CD14-positive monocyte (primary cell): ENCODE measurements around the gene CECR2. TPM values are rescaled to one million over a fixed set of nuclear protein-coding genes. Genes with fewer than 3 reads are reported as not detected.
"Not testable (repeated sequence)": the region's sequence is repeated elsewhere in the genome, so short reads cannot be mapped to it uniquely, and the experiment has no call there.

Source experiments
- DNase-seq, 3 donors: peaks; one replicate each; pipeline ENCODE4 v3.0.0-alpha.2; 2011 to 2022
- H2AFZ ChIP-seq: 2 replicates; pipeline ENCODE4 v1.6.0; 2012; ENCODE audit warnings: mild to moderate bottlenecking, low read depth, low read length, inconsistent platforms; ENCODE audit not compliant: insufficient read depth, poor library complexity, severe bottlenecking
- H3K27ac ChIP-seq, 2 donors: 1 replicate in 1 of 2; 2 replicates in 1 of 2; pipeline ENCODE4 v1.5.1; 2012 to 2013; ENCODE audit warnings: low read length in 2 of 2, control low read depth in 1 of 2, inconsistent platforms in 1 of 2, low read depth in 1 of 2, mild to moderate bottlenecking in 1 of 2
- H3K27me3 ChIP-seq, 2 donors: one replicate each; pipeline versions ENCODE4 v1.6.0 to v1.6.1; 2011 to 2013; ENCODE audit warnings: low read length in 2 of 2; ENCODE audit not compliant: control insufficient read depth in 2 of 2, insufficient read depth in 2 of 2
- H3K36me3 ChIP-seq, 2 donors: replicated peaks in 1 of 2; 1 replicate in 1 of 2; 2 replicates in 1 of 2; pipeline versions ENCODE4 v1.5.1 to v1.6.1; 2012 to 2013; ENCODE audit warnings: low read length in 2 of 2, control low read depth in 1 of 2, inconsistent platforms in 1 of 2, mild to moderate bottlenecking in 1 of 2; ENCODE audit not compliant: insufficient read depth in 2 of 2, control insufficient read depth in 1 of 2
- H3K4me1 ChIP-seq, 2 donors: 1 replicate in 1 of 2; 2 replicates in 1 of 2; pipeline versions ENCODE4 v1.5.1 to v1.6.1; 2012 to 2013; ENCODE audit warnings: low read length in 2 of 2, control low read depth in 1 of 2, inconsistent platforms in 1 of 2, mild to moderate bottlenecking in 1 of 2, moderate library complexity in 1 of 2; ENCODE audit not compliant: insufficient read depth in 2 of 2, control insufficient read depth in 1 of 2
- H3K4me2 ChIP-seq: replicated peaks from 2 replicates; pipeline ENCODE3; 2012; ENCODE audit warnings: low read length, moderate library complexity, mild to moderate bottlenecking; ENCODE audit not compliant: poor library complexity, severe bottlenecking; ENCODE audit errors: extremely low read depth
- H3K4me3 ChIP-seq, 3 experiments: fragments of 200-600 bp in 1 of 3; sonication (generic) in 1 of 3; replicated peaks in 1 of 3; 1 replicate in 2 of 3; 2 replicates in 1 of 3; pipeline ENCODE4 v1.5.1; 2011 to 2013; ENCODE audit warnings: low read length in 3 of 3, mild to moderate bottlenecking in 3 of 3, control low read depth in 2 of 3, low read depth in 2 of 3, inconsistent platforms in 1 of 3, moderate library complexity in 1 of 3
- H3K79me2 ChIP-seq: 2 replicates; pipeline ENCODE4 v1.6.0; 2012; ENCODE audit warnings: mild to moderate bottlenecking, control low read depth, inconsistent platforms, low read length, moderate library complexity; ENCODE audit not compliant: insufficient read depth
- H3K9ac ChIP-seq: 2 replicates; pipeline ENCODE4 v1.6.0; 2017; ENCODE audit warnings: low read length, mild to moderate bottlenecking; ENCODE audit not compliant: insufficient read depth, poor library complexity, severe bottlenecking
- H3K9me3 ChIP-seq, 2 donors: replicated peaks in 1 of 2; 1 replicate in 1 of 2; 2 replicates in 1 of 2; pipeline versions ENCODE4 v1.5.1 to v1.6.1; 2012 to 2013; ENCODE audit warnings: low read length in 2 of 2, control low read depth in 1 of 2; ENCODE audit not compliant: control insufficient read depth in 1 of 2, insufficient read depth in 1 of 2
- H4K20me1 ChIP-seq: 2 replicates; pipeline ENCODE4 v1.6.0; 2012; ENCODE audit warnings: mild to moderate bottlenecking, low read length, control low read depth, moderate library complexity; ENCODE audit not compliant: insufficient read depth
- H3K27ac Mint-ChIP-seq, 7 donors: one replicate each; pipeline ENCODE4 v1.8.0; 2020; ENCODE audit warnings: mild to moderate bottlenecking in 7 of 7, mixed read lengths in 7 of 7, moderate library complexity in 6 of 7, inconsistent platforms in 2 of 7
- H3K27me3 Mint-ChIP-seq, 3 donors: one replicate each; pipeline ENCODE4 v1.8.0; 2021 to 2022; ENCODE audit warnings: low read depth in 3 of 3, mild to moderate bottlenecking in 3 of 3, mixed read lengths in 3 of 3, moderate library complexity in 3 of 3, inconsistent platforms in 1 of 3
- H3K36me3 Mint-ChIP-seq, 2 donors: one replicate each; pipeline ENCODE4 v1.8.0; 2020; ENCODE audit warnings: mixed read lengths in 2 of 2, inconsistent platforms in 1 of 2, mild to moderate bottlenecking in 1 of 2
- H3K4me1 Mint-ChIP-seq: one replicate; pipeline ENCODE4 v1.8.0; 2020; ENCODE audit warnings: mild to moderate bottlenecking, mixed read lengths
- H3K4me3 Mint-ChIP-seq, 2 donors: one replicate each; pipeline ENCODE4 v1.8.0; 2020; ENCODE audit warnings: mild to moderate bottlenecking in 2 of 2, mixed read lengths in 2 of 2, moderate library complexity in 1 of 2
- H3K9me3 Mint-ChIP-seq, 7 donors: one replicate each; pipeline ENCODE4 v1.8.0; 2020 to 2022; ENCODE audit warnings: mixed read lengths in 7 of 7, mild to moderate bottlenecking in 6 of 7, moderate library complexity in 6 of 7, inconsistent platforms in 2 of 7
- WGBS: methylation state at CpG from one replicate; pipeline ENCODE4 v1.1.5; 2013; ENCODE audit warnings: missing lambda C conversion rate; ENCODE audit not compliant: insufficient coverage; 5-methylcytosine and 5-hydroxymethylcytosine counted together
- intact Hi-C, 2 donors: fragments of 100-400 bp; cut with micrococcal nuclease; formaldehyde crosslinking; loops; one replicate each; pipeline versions ENCODE4 v1.15.0 to v1.15.1; 2023
- polyA plus RNA-seq, 3 donors: library from polyadenylated mRNA; depleted of rRNA in 1 of 3; unstranded in 2 of 3; stranded (reverse) in 1 of 3; fragments of 300-500 nt in 2 of 3; fragments of >200 nt in 1 of 3; fragmentation: Illumina TruSeq in 2 of 3; gene quantifications; 1 replicate in 2 of 3; 2 replicates in 1 of 3; pipeline ENCODE4 v1.2.3, GENCODE V29; 2012 to 2021
- TF ChIP-seq, protein P1 (sequence below): fragments of 200-600 bp; IDR thresholded peaks from one replicate; pipeline ENCODE4 v1.8.0; 2022; ENCODE audit warnings: antibody characterized with exemption, mild to moderate bottlenecking

Gene CECR2
- polyA plus RNA-seq, 3 donors, result 0.02 to 0.29 (median 0.24) TPM

DNA sequence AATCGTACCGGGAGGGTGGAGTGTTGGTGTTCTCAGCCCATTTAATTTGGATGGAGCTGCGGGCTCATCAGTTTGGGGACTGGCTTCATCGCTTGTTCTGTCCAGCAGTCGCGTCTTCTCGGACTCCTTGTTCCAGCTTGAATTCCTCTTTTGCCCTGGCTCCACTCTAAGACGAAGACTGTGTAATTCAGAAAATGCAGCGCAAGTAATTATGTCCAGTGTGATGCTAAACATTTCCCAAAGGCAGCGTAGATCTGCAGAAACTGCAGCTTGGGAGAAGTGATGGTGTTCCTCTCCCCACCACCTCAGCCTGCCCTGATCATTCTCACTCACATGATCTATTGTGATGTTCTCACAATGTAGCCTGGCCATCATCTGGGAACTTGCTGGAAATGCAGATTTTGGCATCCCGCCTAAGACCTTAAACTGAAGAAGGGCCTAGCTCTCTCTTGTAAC lies 194.7 kb downstream of the CECR2 start:
- Mint-ChIP-seq H3K27ac (no peak overlapping the region), H3K4me1 (peaks cover 2% of the 10 kb centered on the region), H3K4me3 (no peak overlapping the region), H3K27me3 (peaks cover 3 to 7% (median 4%) of the 10 kb centered on the region in 3 donors), H3K9me3 (peaks cover 0 to 3% (median 0%) of the 10 kb centered on the region in 7 donors), H3K36me3 (no peaks in the 10 kb centered on the region)
- Histone ChIP-seq H3K27ac (no peak overlapping the region), H3K4me2 (no peak overlapping the region), H3K4me1 (no peaks in the 10 kb centered on the region), H2AFZ (no peak overlapping the region), H3K36me3 (no peaks in the 10 kb centered on the region), H3K9me3 (no peaks in the 10 kb centered on the region), H3K4me3 (no peak overlapping the region), H3K27me3 (no peaks in the 10 kb centered on the region), H4K20me1 (no peaks in the 10 kb centered on the region), H3K9ac (no peak overlapping the region), H3K79me2 (no peaks in the 10 kb centered on the region)
- WGBS, result 99% methylated on average over 10 of the region's 11 CpGs
- TF ChIP-seq, protein P1, sequence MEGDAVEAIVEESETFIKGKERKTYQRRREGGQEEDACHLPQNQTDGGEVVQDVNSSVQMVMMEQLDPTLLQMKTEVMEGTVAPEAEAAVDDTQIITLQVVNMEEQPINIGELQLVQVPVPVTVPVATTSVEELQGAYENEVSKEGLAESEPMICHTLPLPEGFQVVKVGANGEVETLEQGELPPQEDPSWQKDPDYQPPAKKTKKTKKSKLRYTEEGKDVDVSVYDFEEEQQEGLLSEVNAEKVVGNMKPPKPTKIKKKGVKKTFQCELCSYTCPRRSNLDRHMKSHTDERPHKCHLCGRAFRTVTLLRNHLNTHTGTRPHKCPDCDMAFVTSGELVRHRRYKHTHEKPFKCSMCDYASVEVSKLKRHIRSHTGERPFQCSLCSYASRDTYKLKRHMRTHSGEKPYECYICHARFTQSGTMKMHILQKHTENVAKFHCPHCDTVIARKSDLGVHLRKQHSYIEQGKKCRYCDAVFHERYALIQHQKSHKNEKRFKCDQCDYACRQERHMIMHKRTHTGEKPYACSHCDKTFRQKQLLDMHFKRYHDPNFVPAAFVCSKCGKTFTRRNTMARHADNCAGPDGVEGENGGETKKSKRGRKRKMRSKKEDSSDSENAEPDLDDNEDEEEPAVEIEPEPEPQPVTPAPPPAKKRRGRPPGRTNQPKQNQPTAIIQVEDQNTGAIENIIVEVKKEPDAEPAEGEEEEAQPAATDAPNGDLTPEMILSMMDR, result no peak
- intact Hi-C loops, result no loop called here
- no peak for DNase-seq

GRCh38 chr22:17566016-17566687 lies 196.9 kb downstream of the CECR2 start:
- H3K27ac Mint-ChIP-seq, H3K4me3 ChIP-seq, H3K4me1 Mint-ChIP-seq: not testable (repeated sequence)

More at GRCh38 chr22:17566016-17566687, 196.9 kb downstream of the CECR2 start:
- H3K36me3 ChIP-seq, H3K4me3 Mint-ChIP-seq, H3K27me3 ChIP-seq, H3K4me2 ChIP-seq, H3K9me3 Mint-ChIP-seq, H3K27ac ChIP-seq, H3K9ac ChIP-seq, H2AFZ ChIP-seq, H3K9me3 ChIP-seq, H3K27me3 Mint-ChIP-seq, intact Hi-C loops, H4K20me1 ChIP-seq, DNase-seq, H3K4me1 ChIP-seq, H3K79me2 ChIP-seq, H3K36me3 Mint-ChIP-seq: not testable (repeated sequence)
- 93% methylated on average over 7 of the region's 19 CpGs for WGBS
